Measurements from ENCODE around the gene SEC24C.
"Not testable (repeated sequence)": the region's sequence is repeated elsewhere in the genome, so short reads cannot be mapped to it uniquely, and the experiment has no call there.

DNA sequence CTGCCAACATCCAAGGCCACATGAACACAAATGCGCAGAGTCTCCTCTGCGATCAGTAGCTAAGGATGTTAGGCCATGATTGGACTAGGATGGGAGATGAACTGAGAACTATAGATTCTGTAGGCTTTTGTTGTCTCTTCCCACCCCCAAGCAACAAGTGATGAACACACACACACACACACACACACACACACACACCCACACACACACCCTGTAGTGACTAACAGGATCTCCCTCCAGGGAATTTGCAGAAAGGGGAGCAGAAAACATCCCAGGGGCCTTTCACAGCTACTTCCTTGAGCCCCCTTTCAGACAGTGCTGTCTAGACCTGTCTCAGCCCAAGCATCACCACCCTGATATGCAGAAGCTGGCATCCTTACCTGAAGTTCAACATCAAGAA is 37.7 kb upstream of the SEC24C start:
- TF ChIP-seq POLR2A, EP300 (IDR thresholded peaks at IDR 0.05): not testable (repeated sequence)
- TF ChIP-seq, protein P1, sequence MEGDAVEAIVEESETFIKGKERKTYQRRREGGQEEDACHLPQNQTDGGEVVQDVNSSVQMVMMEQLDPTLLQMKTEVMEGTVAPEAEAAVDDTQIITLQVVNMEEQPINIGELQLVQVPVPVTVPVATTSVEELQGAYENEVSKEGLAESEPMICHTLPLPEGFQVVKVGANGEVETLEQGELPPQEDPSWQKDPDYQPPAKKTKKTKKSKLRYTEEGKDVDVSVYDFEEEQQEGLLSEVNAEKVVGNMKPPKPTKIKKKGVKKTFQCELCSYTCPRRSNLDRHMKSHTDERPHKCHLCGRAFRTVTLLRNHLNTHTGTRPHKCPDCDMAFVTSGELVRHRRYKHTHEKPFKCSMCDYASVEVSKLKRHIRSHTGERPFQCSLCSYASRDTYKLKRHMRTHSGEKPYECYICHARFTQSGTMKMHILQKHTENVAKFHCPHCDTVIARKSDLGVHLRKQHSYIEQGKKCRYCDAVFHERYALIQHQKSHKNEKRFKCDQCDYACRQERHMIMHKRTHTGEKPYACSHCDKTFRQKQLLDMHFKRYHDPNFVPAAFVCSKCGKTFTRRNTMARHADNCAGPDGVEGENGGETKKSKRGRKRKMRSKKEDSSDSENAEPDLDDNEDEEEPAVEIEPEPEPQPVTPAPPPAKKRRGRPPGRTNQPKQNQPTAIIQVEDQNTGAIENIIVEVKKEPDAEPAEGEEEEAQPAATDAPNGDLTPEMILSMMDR (IDR thresholded peaks at IDR 0.05) = not testable (repeated sequence)

Data from tibial nerve (tissue), 4 donors.